GM13977 (cell line): ENCODE measurements around the gene FBLIM1.

Experiments
- DNase-seq: peaks from one replicate; pipeline ENCODE4 v3.0.0; 2012; ENCODE audit warnings: low spot score
- in situ Hi-C: fragments of 300-500 bp; cut with MboI; formaldehyde crosslinking; loops from one replicate; pipeline ENCODE4 v1.12.0; 2022; ENCODE audit warnings: low sequenced_read_pairs, low pct_unique_long_range_greater_than_20kb, mixed read lengths, inconsistent platforms; ENCODE audit not compliant: unreplicated experiment
- TF ChIP-seq, protein P1 (sequence below): IDR thresholded peaks from 2 replicates; pipeline ENCODE4 v1.5.1; 2012; ENCODE audit warnings: mild to moderate bottlenecking, control low read depth; ENCODE audit not compliant: insufficient read depth; ENCODE audit errors: extremely low read depth, missing control alignments

The FBLIM1 gene

GRCh38 chr1:15758953-15759661 lies 512 bp downstream of the FBLIM1 start:
- in situ Hi-C loops, result no loop called here
- TF ChIP-seq, protein P1, sequence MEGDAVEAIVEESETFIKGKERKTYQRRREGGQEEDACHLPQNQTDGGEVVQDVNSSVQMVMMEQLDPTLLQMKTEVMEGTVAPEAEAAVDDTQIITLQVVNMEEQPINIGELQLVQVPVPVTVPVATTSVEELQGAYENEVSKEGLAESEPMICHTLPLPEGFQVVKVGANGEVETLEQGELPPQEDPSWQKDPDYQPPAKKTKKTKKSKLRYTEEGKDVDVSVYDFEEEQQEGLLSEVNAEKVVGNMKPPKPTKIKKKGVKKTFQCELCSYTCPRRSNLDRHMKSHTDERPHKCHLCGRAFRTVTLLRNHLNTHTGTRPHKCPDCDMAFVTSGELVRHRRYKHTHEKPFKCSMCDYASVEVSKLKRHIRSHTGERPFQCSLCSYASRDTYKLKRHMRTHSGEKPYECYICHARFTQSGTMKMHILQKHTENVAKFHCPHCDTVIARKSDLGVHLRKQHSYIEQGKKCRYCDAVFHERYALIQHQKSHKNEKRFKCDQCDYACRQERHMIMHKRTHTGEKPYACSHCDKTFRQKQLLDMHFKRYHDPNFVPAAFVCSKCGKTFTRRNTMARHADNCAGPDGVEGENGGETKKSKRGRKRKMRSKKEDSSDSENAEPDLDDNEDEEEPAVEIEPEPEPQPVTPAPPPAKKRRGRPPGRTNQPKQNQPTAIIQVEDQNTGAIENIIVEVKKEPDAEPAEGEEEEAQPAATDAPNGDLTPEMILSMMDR, result no peak
- DNase-seq, result peak; percentile 57

GRCh38 chr1:15760520-15761211 lies 2.1 kb downstream of the FBLIM1 start:
- TF ChIP-seq, protein P1, result no peak
- in situ Hi-C loops, result no loop called here
- peak; percentile 36 for DNase-seq

GRCh38 chr1:15761366-15762128 lies 3.0 kb downstream of the FBLIM1 start:
- DNase-seq, result peak; percentile 33
- TF ChIP-seq, protein P1, result no peak
- in situ Hi-C loops, result no loop called here

DNA sequence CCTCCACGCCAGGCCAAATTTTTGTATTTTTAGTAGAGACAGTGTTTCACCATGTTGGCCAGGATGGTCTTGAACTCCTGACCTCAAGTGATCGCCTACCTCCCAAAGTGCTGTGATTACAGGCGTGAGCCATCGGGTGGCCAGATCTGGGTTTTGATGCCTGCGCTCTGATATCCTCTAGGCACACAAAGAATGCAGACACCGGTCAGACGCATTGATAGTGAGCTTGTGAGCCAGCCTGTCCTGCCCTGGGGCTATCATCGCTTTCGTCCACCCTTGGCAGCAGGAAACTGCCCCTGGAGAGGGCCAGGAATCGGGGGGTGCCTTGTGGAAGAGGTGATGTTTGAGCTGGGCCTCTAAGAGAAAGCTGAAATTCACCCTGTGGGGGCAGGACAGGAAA lies 4.0 kb downstream of the FBLIM1 start:
- TF ChIP-seq, protein P1, result no peak
- peak; percentile 15 for DNase-seq
- in situ Hi-C loops, result no loop called here

GRCh38 chr1:15764269-15764764 lies 5.7 kb downstream of the FBLIM1 start:
- in situ Hi-C loops, result no loop called here
- no peak for DNase-seq
- TF ChIP-seq, protein P1, result no peak

- TF ChIP-seq, protein P1, result no peak
- DNase-seq, result no peak
- in situ Hi-C loops, result no loop called here
Observed at GRCh38 chr1:15764890-15765289, 6.3 kb downstream of the FBLIM1 start.
